DND-41 (cell line): ENCODE measurements around the gene ZNF581.

Experiments
- ATAC-seq: fragments of 200-7000 bp; cut with Tn5 transposase; 3 replicates; pipeline ENCODE4 v1.9.1; 2021; ENCODE audit warnings: low read depth; ENCODE audit not compliant: insufficient read depth
- DNase-seq: peaks from one replicate; pipeline ENCODE4 v3.0.0-alpha.2; 2020
- H2AFZ ChIP-seq: 2 replicates; pipeline ENCODE4 v1.6.0; 2012; ENCODE audit warnings: low read depth, low read length
- H3K27ac ChIP-seq: 2 replicates; pipeline ENCODE4 v1.5.1; 2012; ENCODE audit warnings: low read length, inconsistent platforms
- H3K27me3 ChIP-seq: fragments of 200-600 bp; sonication (generic); 2 replicates; pipeline ENCODE4 v1.6.0; 2012; ENCODE audit warnings: low read length, mild to moderate bottlenecking, inconsistent platforms; ENCODE audit not compliant: insufficient read depth, poor library complexity
- H3K36me3 ChIP-seq: 2 replicates; pipeline ENCODE4 v1.5.1; 2012; ENCODE audit warnings: low read length, inconsistent platforms; ENCODE audit not compliant: insufficient read depth
- H3K4me1 ChIP-seq: 2 replicates; pipeline ENCODE4 v1.5.1; 2012; ENCODE audit warnings: mild to moderate bottlenecking, low read length; ENCODE audit not compliant: insufficient read depth
- H3K4me2 ChIP-seq: 2 replicates; pipeline ENCODE4 v1.6.0; 2012; ENCODE audit warnings: mild to moderate bottlenecking, moderate library complexity, low read length, inconsistent platforms; ENCODE audit not compliant: insufficient read depth
- H3K4me3 ChIP-seq, 2 experiments: fragments of 200-600 bp in 1 of 2; shearing (Covaris generic) in 1 of 2; 2 replicates each; pipeline ENCODE4 v1.5.1; 2012 to 2016; ENCODE audit warnings: inconsistent platforms in 2 of 2, low read length in 2 of 2, mild to moderate bottlenecking in 2 of 2, low read depth in 1 of 2, moderate library complexity in 1 of 2
- H3K79me2 ChIP-seq: 2 replicates; pipeline ENCODE4 v1.6.0; 2012; ENCODE audit warnings: low read length, inconsistent platforms; ENCODE audit not compliant: insufficient read depth
- H3K9ac ChIP-seq: 2 replicates; pipeline ENCODE4 v1.6.0; 2012; ENCODE audit warnings: low read depth, mild to moderate bottlenecking, inconsistent platforms, low read length, moderate library complexity
- H3K9me3 ChIP-seq: 2 replicates; pipeline ENCODE4 v1.5.1; 2012; ENCODE audit warnings: low read length, moderate library complexity, mild to moderate bottlenecking, inconsistent platforms; ENCODE audit not compliant: insufficient read depth, severe bottlenecking
- H4K20me1 ChIP-seq: 2 replicates; pipeline ENCODE4 v1.6.0; 2012; ENCODE audit warnings: low read length; ENCODE audit not compliant: insufficient read depth
- CTCF ChIP-seq: IDR thresholded peaks from 2 replicates; pipeline ENCODE4 v1.5.1; 2012; ENCODE audit warnings: borderline replicate concordance, low read length, moderate library complexity, mild to moderate bottlenecking; ENCODE audit not compliant: poor library complexity, severe bottlenecking; ENCODE audit errors: extremely low read depth
- EZH2 ChIP-seq: IDR thresholded peaks from 3 replicates; pipeline ENCODE4 v1.6.1; 2012; ENCODE audit warnings: borderline replicate concordance, low read depth, mild to moderate bottlenecking, moderate library complexity, low read length, inconsistent platforms; ENCODE audit not compliant: severe bottlenecking

ZNF581 gene

GRCh38 chr19:55658846-55659459, 15.5 kb downstream of the ZNF581 start:
- peaks cover 84% of the 10 kb centered on the region for H4K20me1 ChIP-seq
- no peak overlapping the region for H2AFZ ChIP-seq
- TF ChIP-seq EZH2, result no peak

GRCh38 chr19:55659822-55660221, 16.4 kb downstream of the ZNF581 start:
- H3K27me3 ChIP-seq, result no peaks in the 10 kb centered on the region
- no peak overlapping the region for H3K4me3 ChIP-seq
- DNase-seq, result no peak
- H3K9ac ChIP-seq, result no peak overlapping the region
- no peak for ATAC-seq
- H3K27ac ChIP-seq, result no peak overlapping the region
- peaks cover 40% of the 10 kb centered on the region for H3K4me1 ChIP-seq
- peaks cover 100% of the 10 kb centered on the region for H3K79me2 ChIP-seq
- peaks cover 93% of the 10 kb centered on the region for H3K36me3 ChIP-seq
- H2AFZ ChIP-seq, result no peak overlapping the region
- H4K20me1 ChIP-seq, result peaks cover 93% of the 10 kb centered on the region
- no peak overlapping the region for H3K4me2 ChIP-seq
- H3K9me3 ChIP-seq, result no peaks in the 10 kb centered on the region
- TF ChIP-seq EZH2, result no peak
- no peak for TF ChIP-seq CTCF

More at GRCh38 chr19:55658846-55659459, 15.5 kb downstream of the ZNF581 start:
- ATAC-seq, result no peak
- H3K36me3 ChIP-seq, result peaks cover 84% of the 10 kb centered on the region
- H3K9ac ChIP-seq, result no peak overlapping the region
- DNase-seq, result no peak
- H3K27me3 ChIP-seq, result no peaks in the 10 kb centered on the region
- H3K79me2 ChIP-seq, result peaks cover 91% of the 10 kb centered on the region
- no peaks in the 10 kb centered on the region for H3K9me3 ChIP-seq
- H3K4me3 ChIP-seq, result no peak overlapping the region
- H3K4me1 ChIP-seq, result peaks cover 40% of the 10 kb centered on the region
- H3K4me2 ChIP-seq, result peak overlapping the region; percentile 83
- no peak overlapping the region for H3K27ac ChIP-seq

GRCh38 chr19:55660404-55660803, 17.0 kb downstream of the ZNF581 start:
- no peak for ATAC-seq
- H3K36me3 ChIP-seq, result peaks cover 98% of the 10 kb centered on the region
- peaks cover 40% of the 10 kb centered on the region for H3K4me1 ChIP-seq
- H3K79me2 ChIP-seq, result peaks cover 98% of the 10 kb centered on the region
- no peak for DNase-seq
- H2AFZ ChIP-seq, result no peak overlapping the region
- peaks cover 98% of the 10 kb centered on the region for H4K20me1 ChIP-seq
- H3K4me3 ChIP-seq, result no peak overlapping the region
- H3K27ac ChIP-seq, result no peak overlapping the region
- no peaks in the 10 kb centered on the region for H3K9me3 ChIP-seq
- H3K4me2 ChIP-seq, result no peak overlapping the region
- TF ChIP-seq EZH2 (no peak), CTCF (no peak)
- H3K9ac ChIP-seq, result no peak overlapping the region
- H3K27me3 ChIP-seq, result no peaks in the 10 kb centered on the region

- no peak overlapping the region for H3K4me2 ChIP-seq
- H3K9me3 ChIP-seq, result no peaks in the 10 kb centered on the region
- ATAC-seq, result no peak
- peaks cover 98% of the 10 kb centered on the region for H4K20me1 ChIP-seq
- no peak overlapping the region for H2AFZ ChIP-seq
- H3K79me2 ChIP-seq, result peaks cover 98% of the 10 kb centered on the region
- peaks cover 37% of the 10 kb centered on the region for H3K4me1 ChIP-seq
- peaks cover 98% of the 10 kb centered on the region for H3K36me3 ChIP-seq
- no peak overlapping the region for H3K9ac ChIP-seq
- TF ChIP-seq EZH2, result no peak
- no peaks in the 10 kb centered on the region for H3K27me3 ChIP-seq
- no peak overlapping the region for H3K27ac ChIP-seq
- DNase-seq, result no peak
- no peak overlapping the region for H3K4me3 ChIP-seq
Observed at GRCh38 chr19:55660991-55661390, 17.5 kb downstream of the ZNF581 start.
